GM19395 (cell line): ENCODE data around the gene SV2B.
"Not testable (repeated sequence)": the region's sequence is repeated elsewhere in the genome, so short reads cannot be mapped to it uniquely, and the experiment has no call there.

Experiments
- ATAC-seq: cut with Tn5 transposase; IDR thresholded peaks from one replicate; pipeline ENCODE4 v1.9.1; 2021; ENCODE audit warnings: mild to moderate bottlenecking, moderate library complexity; ENCODE audit not compliant: unreplicated experiment

Gene SV2B, protein sequence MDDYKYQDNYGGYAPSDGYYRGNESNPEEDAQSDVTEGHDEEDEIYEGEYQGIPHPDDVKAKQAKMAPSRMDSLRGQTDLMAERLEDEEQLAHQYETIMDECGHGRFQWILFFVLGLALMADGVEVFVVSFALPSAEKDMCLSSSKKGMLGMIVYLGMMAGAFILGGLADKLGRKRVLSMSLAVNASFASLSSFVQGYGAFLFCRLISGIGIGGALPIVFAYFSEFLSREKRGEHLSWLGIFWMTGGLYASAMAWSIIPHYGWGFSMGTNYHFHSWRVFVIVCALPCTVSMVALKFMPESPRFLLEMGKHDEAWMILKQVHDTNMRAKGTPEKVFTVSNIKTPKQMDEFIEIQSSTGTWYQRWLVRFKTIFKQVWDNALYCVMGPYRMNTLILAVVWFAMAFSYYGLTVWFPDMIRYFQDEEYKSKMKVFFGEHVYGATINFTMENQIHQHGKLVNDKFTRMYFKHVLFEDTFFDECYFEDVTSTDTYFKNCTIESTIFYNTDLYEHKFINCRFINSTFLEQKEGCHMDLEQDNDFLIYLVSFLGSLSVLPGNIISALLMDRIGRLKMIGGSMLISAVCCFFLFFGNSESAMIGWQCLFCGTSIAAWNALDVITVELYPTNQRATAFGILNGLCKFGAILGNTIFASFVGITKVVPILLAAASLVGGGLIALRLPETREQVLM

GRCh38 chr15:91099995-91100813, at the start of gene SV2B:
Gene SV2B (plus strand): TSS chr15:91100257. CDS start chr15:91226264, 126,007 bp downstream.
- peak; percentile 54 for ATAC-seq

GRCh38 chr15:91051248-91051647, 48.8 kb upstream of the SV2B start:
- ATAC-seq: no peak

GRCh38 chr15:91054816-91055215, 45.2 kb upstream of the SV2B start:
- ATAC-seq: no peak

GRCh38 chr15:91055548-91056331, 44.3 kb upstream of the SV2B start:
- ATAC-seq: no peak

DNA sequence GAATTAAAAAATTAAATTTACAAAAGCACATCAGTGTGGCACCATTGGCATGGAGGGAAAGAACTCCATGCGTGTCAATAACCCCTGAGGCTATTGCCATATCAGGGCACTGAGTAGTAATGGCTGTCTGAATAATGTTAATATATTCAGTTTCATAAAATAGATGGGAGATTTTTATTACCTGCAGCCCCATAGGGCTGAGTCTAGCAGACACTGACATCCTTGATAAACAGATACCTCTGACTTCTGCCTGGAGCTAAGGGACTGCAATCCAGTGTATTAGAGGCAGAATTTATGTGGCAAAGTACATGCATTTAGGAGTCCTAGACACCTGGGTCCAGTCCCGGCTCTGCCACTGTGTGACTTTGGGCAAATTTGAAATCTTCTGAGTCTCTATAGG, 38.8 kb upstream of the SV2B start:
- ATAC-seq: no peak

GRCh38 chr15:91061997-91062396, 38.1 kb upstream of the SV2B start:
- ATAC-seq: no peak

DNA sequence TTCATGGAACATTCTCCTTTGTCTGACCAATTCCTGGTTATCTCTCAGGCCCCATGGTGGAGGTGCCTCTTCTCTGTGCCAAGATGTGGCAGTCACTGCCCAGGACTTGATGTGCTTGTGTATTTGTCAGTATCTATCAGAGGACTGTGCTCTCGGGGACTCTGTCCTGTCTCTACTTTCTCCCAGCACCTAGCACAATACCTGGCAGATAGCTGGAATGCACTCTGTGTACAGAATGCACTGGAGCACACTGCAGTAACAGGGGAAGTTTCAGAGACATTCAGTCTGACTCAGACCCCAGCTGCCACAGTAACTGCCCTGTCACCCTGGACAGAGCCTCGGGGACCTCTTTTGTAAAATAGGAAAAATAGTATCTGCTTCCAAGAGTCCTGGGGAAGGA, 34.6 kb upstream of the SV2B start:
- no peak for ATAC-seq

GRCh38 chr15:91067036-91067435, 33.0 kb upstream of the SV2B start:
- ATAC-seq: no peak

DNA sequence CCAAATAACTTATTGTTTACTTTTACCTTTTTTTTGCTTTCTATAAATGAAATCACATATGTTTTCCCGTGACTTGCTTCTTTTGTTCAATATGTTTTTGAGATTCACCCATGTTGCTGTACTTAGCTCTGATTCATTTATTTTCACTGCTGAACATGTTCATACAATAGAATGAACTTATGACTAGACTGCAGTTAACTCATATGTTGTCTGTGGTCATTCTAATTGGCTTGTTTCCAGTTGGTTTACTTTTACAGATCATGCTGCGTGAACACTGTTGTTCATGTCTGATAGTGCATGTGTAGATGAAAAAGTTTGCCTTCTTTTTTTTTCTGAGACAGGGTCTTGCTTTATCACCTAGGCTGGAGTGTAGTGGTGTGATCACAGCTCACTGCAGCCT, 31.6 kb upstream of the SV2B start:
- ATAC-seq: no peak

- no peak for ATAC-seq
Measured at GRCh38 chr15:91068966-91069365, 31.1 kb upstream of the SV2B start.

DNA sequence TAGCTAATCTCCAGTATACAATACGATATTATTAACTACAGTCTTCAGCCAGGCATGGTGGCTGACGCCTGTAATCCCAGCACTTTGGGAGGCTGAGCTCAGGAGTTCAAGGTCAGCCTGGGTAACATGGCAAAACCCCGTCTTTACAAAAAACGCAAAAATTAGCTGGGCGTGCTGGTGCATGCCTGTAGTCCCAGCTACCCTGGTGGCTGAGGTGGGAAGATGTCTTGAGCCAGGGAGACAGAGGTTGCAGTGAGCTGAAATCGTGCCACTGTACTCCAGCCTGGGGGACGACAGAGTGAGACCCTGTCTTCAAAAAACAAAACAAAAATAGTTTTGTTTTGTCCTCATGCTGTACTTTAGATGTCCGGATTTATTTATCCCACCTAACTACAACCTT, 29.2 kb upstream of the SV2B start:
- ATAC-seq: no peak

- ATAC-seq: no peak
Measured at GRCh38 chr15:91072161-91072560, 27.9 kb upstream of the SV2B start.

- ATAC-seq: no peak
Measured at GRCh38 chr15:91073077-91073476, 27.0 kb upstream of the SV2B start.

DNA sequence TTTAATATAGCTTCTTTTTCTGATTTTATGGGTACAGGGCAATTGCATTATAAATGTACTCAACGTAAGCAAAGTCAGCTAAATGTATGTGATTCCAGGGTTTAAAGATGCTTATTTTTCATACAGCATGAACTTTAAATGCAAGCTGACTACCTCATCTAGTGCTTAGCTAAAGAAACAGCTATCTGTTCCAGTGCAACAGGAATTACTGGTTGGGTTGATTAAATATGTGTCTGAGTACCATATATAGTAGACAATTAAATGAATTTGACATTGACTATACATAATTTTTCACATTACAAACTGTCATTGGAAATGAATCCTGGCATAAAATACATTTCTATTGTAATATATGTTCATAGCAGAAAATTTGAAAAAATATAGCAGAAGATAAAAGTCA, 26.3 kb upstream of the SV2B start:
- no peak for ATAC-seq

DNA sequence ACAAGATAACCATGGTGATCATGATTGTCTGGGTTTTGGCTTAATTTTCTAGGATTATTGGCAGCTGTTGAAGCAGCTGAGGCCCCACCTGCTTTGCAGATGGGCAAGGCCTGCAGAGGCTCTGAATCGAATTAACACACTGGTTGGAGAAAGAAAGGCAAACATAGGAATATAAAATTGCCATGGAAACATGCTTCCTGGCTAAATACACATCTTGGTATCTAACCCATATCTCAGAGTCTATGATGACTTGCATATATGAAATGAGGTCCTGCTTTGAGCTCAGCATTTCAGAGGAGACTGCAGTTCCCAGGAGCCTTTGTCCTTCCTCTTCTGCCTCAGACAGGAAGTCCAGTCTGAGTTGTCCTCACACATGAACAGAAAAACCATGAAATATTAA, 24.3 kb upstream of the SV2B start:
- no peak for ATAC-seq

GRCh38 chr15:91077029-91077428, 23.0 kb upstream of the SV2B start:
- ATAC-seq: no peak

- not testable (repeated sequence) for ATAC-seq
Measured at GRCh38 chr15:91093866-91094265, 6.2 kb upstream of the SV2B start.

GRCh38 chr15:91098451-91098850, 1.6 kb upstream of the SV2B start:
- ATAC-seq: no peak

GRCh38 chr15:91099616-91099994, 452 bp upstream of the SV2B start:
- no peak for ATAC-seq

- peak; percentile 8 for ATAC-seq
Measured at GRCh38 chr15:91100814-91101607, 954 bp downstream of the SV2B start.
